8988T (cell line): ENCODE data around the gene IFRD2.

ENCODE experiments used
- DNase-seq: peaks from one replicate; pipeline ENCODE4 v3.0.0; 2011

IFRD2 gene

GRCh38 chr3:50292159-50293078 lies at the start of gene IFRD2:
TSS of gene IFRD2 (minus strand) at chr3:50292429. CDS start at chr3:50292274, 155 bp downstream.
- peak; percentile 96 for DNase-seq

- DNase-seq: no peak
These were observed 49.3 kb upstream of the IFRD2 start for GRCh38 chr3:50341537-50341936.

GRCh38 chr3:50340448-50341329 lies 48.5 kb upstream of the IFRD2 start, which contains the start of gene RASSF1:
TSS of gene RASSF1 (minus strand) at chr3:50340836. CDS start at chr3:50340805, 31 bp downstream.
- DNase-seq: no peak

GRCh38 chr3:50340147-50340447 lies 47.9 kb upstream of the IFRD2 start:
- no peak for DNase-seq

GRCh38 chr3:50339485-50340146 lies 47.4 kb upstream of the IFRD2 start:
- DNase-seq: no peak

- DNase-seq: no peak
These were observed 46.7 kb upstream of the IFRD2 start for GRCh38 chr3:50338965-50339364.

- peak; percentile 100 for DNase-seq
These were observed 45.1 kb upstream of the IFRD2 start for GRCh38 chr3:50337175-50337861.

- peak; percentile 79 for DNase-seq
These were observed 44.4 kb upstream of the IFRD2 start for GRCh38 chr3:50336452-50337174.

- no peak for DNase-seq
These were observed 42.3 kb upstream of the IFRD2 start for GRCh38 chr3:50334339-50335075.

GRCh38 chr3:50333744-50334328 lies 41.6 kb upstream of the IFRD2 start:
- DNase-seq: no peak

GRCh38 chr3:50331364-50331907 lies 39.2 kb upstream of the IFRD2 start:
- no peak for DNase-seq

GRCh38 chr3:50330330-50330729 lies 38.1 kb upstream of the IFRD2 start:
- no peak for DNase-seq

- peak; percentile 99 for DNase-seq
These were observed 35.9 kb upstream of the IFRD2 start, which contains the start of gene TUSC2 for GRCh38 chr3:50327943-50328691. TSS of gene TUSC2 (minus strand) at chr3:50328223. CDS start at chr3:50328099, 124 bp downstream.

GRCh38 chr3:50327129-50327528 lies 34.9 kb upstream of the IFRD2 start:
- DNase-seq: no peak

GRCh38 chr3:50326182-50326541 lies 33.9 kb upstream of the IFRD2 start:
- DNase-seq: no peak

GRCh38 chr3:50325497-50326181 lies 33.4 kb upstream of the IFRD2 start:
- no peak for DNase-seq

- no peak for DNase-seq
These were observed 32.9 kb upstream of the IFRD2 start for GRCh38 chr3:50325113-50325480.

GRCh38 chr3:50324351-50325112 lies 32.3 kb upstream of the IFRD2 start:
- peak; percentile 99 for DNase-seq
